Astrocyte of the hippocampus (primary cell): Measurements from ENCODE around the gene DIP2C.
"Not testable (repeated sequence)": the region's sequence is repeated elsewhere in the genome, so short reads cannot be mapped to it uniquely, and the experiment has no call there.

ENCODE experiments used
- DNase-seq: peaks from one replicate; pipeline ENCODE4 v3.0.0; 2011; ENCODE audit warnings: low read depth, low spot score

Gene DIP2C

DNA sequence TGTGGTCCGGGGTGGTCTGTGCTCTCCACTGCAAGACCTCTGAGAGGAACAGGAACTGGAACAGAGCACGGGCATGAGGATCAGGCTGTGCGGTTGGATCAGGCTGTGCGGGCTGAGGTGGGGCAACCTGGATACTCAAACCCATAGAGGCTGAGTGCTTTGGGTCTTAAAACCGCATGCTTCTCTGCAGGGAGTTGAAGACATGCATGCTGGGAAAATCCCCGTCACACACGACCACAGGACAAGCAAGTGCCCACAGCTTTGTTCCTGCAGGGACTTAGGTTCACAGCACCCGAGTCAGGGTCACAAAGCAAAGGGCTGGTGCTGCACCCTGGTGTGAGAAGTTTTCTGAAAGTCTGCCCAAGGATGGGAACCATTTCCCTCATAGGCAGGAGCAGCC, 333.0 kb downstream of the DIP2C start:
- DNase-seq = no peak

DNA sequence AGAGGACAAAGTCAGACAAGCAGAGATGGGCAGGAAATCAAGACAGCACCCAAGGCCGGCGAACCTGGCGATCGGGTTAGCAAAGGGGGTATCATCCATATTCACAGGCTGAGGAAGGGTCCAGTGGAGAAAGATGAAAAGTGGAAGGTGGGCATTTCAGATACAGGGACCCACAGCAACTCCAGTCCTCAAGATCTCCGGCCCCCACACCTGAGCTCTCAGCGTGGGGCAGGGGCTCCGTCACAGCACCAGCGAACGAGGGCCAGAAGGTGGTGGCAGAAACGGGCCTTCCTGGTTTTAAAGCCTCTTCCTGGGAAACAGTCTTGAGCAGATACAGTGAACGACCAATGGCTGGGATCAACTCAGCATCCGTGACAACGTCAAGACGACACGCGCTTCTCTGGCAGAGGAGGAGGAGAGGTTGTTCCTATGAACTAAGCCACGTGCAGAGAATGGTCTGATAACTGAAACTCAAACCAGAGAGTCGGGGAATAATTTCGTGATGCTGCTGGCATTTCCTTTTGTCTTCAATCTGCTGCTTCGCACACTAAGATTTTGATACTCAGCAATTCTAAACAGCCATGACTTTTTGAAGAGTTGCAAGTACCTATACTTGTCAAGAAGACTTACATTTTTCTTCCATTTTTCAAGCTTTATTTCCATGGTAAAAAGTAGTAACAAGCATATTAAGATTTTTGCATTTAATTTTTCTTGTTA, 334.4 kb downstream of the DIP2C start:
- DNase-seq = no peak

DNA sequence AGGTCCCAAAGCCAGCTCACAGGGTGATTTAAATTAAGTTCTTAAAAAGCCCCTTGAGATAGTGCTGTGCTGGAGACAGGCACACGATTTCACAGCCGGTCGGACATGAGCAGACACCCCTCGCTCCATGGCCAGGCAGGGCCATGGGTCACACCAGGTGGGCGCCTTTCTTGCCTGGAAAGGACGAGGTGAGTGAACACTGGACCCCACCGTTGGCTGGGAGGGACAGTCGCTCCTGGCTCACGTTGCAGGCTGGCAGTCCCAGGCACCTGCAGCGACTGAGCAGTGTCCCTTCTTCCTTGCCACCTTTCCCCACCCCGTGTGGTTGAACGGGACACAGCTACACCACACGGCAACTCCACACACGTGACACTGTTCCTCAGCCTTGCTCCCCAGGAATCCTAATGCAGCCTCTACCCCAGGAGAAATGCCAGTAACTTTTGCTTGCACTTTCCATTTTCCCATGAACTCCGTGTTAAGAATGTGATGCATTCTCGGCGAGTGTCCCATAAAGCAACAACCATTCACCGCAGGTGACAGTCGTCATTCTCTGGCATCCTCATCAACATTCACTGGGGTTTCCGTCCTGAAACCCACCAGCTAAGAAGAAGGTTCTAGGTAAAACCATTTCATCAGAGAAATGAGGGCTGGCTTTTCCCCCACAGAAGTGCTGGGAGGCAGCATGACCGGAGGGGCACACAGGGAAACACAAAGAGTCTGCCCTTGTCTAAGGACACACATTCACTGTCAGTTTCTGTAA, 336.8 kb downstream of the DIP2C start:
- no peak for DNase-seq

GRCh38 chr10:351770-352334, 337.6 kb downstream of the DIP2C start:
- DNase-seq = no peak

DNA sequence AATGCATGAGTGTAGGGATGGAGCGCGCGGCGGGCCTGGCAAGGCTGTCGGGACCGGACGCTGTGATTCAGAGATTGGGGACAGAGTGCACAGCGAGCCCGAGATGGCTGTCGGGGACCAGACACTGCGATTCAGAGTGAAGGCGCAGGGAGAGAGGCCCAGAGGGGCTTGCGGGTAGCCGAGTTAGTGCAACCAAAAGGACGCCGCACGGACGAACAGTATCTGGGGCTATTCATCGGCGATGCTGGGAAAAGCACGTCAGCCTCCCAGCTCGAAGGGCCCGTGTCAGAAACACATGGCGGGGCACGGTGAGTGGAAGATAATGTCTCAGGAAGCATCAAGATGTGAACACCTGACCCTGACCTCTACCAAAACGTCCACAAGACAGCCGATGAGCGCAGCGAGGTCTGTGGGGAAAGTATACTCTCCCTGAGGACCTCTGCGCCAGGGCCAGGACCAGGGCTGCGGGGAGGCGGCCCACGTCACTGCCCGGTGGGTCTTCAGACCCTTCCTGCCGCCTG, 338.4 kb downstream of the DIP2C start:
- no peak for DNase-seq

DNA sequence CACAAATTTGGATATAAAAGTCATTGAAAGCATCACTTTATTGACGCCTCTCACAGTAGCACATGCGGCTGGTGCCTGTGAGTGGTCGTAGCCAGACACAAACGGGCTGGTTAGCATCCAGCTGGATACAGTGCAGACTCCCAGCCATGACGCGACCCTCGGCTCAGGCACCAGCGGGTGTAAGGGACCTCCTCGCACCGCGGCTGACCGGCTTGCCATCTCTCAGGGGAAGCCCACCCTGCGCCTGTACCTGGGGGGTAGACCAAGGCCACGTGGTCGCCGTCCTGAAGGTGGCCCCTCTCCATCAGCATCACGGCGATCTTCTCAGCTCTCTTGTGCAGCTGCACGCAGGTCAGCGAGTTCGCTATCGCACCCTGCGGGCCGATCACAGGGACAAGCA, 340.4 kb downstream of the DIP2C start:
- DNase-seq = no peak

- no peak for DNase-seq
These were observed 341.0 kb downstream of the DIP2C start for GRCh38 chr10:348456-348855.

DNA sequence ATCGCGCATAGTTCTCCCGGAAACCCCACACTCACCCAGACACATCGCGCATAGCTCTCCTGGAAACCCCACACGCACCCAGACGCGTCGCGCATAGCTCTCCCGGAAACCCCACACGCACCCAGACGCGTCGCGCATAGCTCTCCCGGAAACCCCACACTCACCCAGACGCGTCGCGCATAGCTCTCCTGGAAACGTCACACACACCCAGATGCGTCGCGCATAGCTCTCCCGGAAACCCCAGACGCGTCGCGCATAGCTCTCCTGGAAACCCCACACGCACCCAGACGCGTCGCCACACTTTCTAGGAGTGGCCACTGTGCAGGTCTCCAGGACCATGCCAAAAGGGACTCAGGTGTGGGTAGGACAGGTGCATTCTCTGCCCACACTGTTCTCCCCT, 341.7 kb downstream of the DIP2C start:
- not testable (repeated sequence) for DNase-seq

- DNase-seq = not testable (repeated sequence)
These were observed 342.3 kb downstream of the DIP2C start for GRCh38 chr10:347190-347589.

- DNase-seq = no peak
These were observed 344.8 kb downstream of the DIP2C start for GRCh38 chr10:344582-345200.

DNA sequence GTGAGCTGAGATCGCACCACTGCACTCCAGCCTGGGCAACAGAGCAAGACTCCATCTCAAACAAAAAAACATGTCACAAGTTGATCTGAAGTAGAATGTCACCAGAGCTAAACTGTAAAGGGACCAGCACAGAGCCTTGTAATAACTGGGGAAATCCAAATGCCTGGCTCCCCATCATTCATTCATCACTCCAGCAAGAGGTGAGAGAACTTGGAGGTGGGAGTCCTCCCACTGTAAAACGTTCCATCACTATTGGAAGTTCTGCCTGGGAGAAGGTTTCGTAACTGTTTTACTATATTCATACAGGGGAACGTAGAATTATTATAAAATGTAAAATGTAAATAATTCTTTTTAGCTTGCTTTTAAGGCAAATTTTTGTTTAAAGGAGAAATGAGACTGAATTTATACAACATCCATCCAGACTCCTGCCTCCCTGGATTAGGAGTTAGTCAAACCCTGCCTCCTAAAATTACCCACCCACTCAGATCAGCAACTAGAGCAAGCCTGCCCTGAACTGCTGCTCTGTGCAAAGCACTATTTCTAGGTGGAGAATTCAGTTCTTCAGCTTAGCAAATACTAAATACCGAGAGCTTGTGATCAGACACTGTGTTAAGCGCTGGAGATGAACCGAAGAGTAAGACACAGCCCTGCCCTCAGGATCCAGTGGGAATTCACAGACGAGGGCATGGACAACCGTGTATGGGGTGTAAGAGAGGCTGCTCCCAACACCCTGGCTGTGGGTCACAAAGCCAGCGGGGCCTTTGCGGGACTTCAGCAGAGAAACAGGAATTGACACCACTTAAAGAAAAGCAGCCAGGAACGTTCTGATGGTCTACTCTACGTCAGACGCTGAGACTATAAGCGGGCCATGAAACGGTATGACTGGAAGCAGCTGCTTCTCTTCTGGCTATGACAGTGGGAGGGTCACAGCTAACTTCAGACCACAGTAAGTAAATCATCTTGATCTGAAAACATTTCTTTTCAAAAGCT, 345.9 kb downstream of the DIP2C start:
- DNase-seq = no peak

GRCh38 chr10:341081-341740, 348.3 kb downstream of the DIP2C start:
- DNase-seq = no peak

DNA sequence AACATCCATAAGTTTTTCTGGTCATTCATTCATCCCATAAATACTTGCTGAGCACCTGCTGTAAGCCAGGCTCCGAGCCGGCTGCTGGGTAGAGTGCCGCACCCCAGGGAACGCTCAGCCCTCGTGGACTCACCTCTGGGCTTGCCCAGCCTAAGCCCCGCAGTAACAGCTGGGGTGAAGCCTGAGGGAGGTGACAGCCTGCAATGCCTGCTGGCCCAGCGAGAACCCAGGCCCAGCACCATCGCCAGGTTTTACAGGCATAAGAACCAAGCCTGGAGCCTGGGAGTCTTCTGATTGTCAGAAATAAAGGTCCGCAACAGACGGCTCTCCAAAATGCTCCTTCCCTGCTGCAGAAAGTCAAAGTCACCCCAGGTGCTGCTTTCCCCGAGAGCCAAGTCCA, 348.8 kb downstream of the DIP2C start:
- no peak for DNase-seq

GRCh38 chr10:339038-339391, 350.5 kb downstream of the DIP2C start:
- DNase-seq = no peak

GRCh38 chr10:338171-339037, 351.1 kb downstream of the DIP2C start:
- peak; percentile 82 for DNase-seq

- no peak for DNase-seq
These were observed 353.2 kb downstream of the DIP2C start for GRCh38 chr10:336247-336646.

DNA sequence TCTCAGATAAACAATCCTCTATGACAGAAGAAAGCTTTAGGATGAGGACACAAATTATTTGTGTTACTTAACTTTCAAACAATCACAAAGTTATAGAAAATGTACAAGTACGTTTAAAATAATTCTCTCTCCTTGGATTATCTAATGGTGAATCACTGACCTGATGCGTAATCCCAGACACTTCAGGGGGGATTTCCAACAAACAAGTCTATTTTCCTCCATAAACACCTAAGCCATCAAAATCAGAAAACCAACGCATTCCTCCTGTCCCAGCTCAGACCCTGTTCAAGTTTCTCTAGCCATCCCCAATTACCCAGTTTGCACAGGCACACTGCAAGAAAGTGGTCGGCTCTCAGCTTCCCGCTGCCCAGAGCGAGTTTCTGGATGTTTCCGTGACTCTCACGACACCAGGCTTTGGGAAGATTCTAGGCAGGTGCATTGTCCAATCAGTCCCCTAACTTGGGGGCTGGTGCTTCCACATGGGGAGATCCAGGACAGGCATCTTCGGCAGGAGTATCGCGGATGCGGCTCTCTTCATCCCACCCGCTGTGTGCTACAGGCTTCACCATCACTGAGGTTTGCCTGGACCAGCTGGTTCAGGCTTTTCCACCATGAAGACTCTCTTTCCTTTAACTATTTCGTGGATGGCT, 354.2 kb downstream of the DIP2C start:
- no peak for DNase-seq

DNA sequence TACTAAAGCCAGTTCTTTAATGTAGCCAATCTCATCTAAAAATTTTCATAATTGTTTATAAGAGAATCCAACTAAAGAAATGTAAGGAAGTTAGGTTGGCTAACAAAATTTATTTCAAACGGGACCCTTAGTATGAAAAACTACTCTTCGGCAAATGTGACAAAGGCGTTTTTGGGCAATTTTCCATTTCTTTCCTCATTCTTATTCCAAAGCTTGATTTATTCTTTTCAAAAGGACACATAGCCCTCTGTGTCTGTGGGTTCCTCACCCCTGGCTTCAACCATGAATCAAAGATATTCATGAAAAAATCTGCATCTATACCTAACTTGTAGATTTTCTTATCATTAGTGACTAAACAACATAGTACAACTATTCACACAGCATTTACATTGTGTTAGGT, 358.3 kb downstream of the DIP2C start:
- DNase-seq = no peak
